GM21619 (cell line): ENCODE measurements around the gene NAIF1.
"Not testable (repeated sequence)": the region's sequence is repeated elsewhere in the genome, so short reads cannot be mapped to it uniquely, and the experiment has no call there.

Source experiments
- ATAC-seq: cut with Tn5 transposase; IDR thresholded peaks from one replicate; pipeline ENCODE4 v1.9.1; 2021; ENCODE audit not compliant: unreplicated experiment

NAIF1 gene

DNA sequence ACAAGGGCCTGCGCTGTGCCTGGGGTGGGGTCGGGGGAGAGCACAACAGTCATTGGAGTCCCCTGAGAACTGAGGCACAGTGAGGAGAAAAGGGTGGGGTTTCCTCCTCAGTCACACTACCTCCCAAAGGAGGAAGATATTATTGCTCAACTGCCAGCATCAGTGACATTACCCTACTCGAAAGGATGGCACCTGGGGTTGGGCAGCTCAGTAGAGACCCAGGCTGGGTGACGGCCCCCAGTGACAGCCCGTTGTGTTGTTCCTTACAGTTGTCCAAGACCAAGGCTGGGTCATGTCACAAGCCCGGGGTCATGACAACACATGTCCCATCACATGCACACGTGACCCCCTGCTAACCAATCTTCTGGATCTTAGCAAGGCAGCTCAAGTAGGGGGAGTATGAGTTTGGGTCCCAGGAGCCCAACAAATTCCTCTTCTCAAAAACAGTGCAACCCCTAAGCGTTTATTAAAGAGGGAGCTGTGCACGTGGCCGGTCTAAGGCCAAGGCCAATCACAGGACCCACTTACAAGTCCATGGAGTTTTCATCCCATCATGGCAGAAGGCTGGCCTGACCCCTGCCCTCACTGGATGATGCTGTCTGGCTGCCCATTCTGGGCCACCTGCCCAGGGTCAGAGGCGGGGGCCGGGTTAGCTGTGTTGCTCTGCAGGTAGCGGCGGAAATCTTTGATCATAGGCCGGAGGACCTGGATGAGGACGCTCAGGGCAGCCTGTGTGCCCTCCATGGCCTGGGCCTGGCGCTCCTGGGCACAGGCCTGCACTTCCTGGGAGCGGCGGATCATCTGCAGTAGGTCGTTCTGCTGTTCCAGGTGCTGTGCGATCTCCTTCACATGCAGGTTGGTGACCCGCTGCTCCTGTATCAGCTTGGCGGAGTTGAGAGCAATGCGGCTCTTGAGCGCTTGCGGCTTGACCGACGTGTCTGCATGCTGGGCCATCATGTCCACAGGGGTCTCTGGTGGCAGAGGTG is 4.0 kb downstream of the NAIF1 start:
- no peak for ATAC-seq

DNA sequence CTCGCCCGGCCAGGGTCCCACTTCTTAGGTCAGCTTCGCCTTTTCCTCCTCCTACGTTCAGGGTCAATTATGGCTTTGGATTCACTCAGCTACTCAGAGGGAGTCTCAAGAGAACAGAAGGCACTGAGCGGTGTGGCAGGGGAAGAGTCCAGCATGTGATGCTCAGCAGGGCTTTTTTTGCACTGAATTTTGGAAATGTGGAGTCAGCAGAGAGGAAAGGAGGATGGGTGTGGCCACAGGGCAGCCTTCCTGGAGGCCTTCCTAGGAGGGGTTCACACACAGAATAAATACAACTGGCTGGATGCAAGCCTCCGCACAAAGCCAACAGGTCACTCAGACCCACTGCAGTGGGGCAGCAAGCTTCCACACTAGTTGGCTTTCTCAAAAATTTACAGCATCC is 4.8 kb downstream of the NAIF1 start:
- ATAC-seq: no peak

DNA sequence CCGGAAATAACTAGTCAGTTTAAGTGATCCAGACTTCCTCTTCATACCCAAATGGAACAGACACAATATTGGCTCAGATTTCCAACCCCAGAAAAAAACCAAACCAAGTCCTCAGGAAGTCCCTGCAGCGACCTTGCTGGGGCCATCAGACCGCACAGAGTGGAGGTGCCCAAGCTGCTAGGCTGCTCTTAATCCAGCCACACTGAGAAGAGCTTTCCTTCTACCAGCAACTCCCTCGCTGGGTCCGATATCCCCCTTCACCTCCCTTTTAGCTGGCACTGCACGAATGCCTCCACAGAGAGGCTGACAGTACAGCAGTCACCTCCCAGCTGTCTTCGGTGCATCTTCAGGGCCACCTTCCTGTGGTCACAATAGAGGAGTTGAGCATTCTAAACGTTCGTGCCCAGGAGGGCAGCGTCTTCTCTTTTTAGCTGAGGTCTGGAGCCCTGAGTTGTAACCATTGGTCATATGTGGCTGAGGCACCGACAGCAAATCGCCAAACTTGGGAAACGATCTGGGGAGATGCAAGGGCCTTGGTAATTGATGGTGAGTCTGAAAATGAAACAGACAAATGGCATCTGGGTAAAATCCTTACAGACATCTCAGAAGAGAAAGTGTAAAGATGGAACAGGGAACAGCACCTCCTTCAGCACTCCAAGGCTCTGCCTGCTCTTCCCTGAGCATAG is 5.7 kb downstream of the NAIF1 start:
- no peak for ATAC-seq

GRCh38 chr9:128059365-128059983 is 7.6 kb downstream of the NAIF1 start:
- no peak for ATAC-seq

GRCh38 chr9:128057724-128058409 is 9.3 kb downstream of the NAIF1 start:
- no peak for ATAC-seq

DNA sequence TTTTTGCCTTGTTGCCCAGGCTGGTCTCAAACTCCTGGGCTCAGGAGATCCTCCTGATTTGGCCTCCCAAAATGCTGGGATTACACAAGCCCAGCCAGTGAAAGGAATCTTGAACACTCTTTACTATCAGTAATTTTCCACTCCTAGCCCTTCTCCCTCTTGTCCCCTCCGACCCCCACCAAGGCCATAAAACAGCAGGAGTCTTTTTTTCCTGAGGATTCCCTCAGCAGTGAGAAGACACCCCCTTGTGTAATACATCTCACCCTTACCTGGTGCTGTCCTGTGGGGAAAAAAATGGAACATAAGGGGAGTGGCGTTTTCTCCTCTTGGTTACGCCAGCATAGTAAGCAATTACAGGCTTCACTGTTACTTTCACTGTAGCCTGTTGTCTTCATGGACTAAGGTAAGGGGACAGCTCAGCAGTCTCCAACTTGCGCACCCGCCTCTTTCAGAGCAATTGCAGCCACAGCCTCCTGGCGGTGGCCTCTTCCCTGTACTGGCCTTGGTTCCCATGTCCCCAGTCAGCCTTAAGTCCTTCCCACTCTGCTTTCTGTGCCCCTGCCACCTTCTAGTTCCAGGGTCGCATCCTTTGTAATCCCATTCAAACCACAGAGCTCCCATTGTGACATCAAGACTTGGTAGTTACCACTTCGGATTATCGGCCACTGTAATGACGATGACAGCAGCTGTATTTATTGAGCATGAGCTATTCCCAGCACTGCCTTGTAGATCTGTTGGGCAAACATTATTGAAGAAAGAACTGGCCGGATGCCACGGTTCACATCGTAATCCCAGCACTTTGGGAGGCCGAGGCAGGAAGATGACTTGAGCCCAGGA is 10.0 kb downstream of the NAIF1 start:
- no peak for ATAC-seq

DNA sequence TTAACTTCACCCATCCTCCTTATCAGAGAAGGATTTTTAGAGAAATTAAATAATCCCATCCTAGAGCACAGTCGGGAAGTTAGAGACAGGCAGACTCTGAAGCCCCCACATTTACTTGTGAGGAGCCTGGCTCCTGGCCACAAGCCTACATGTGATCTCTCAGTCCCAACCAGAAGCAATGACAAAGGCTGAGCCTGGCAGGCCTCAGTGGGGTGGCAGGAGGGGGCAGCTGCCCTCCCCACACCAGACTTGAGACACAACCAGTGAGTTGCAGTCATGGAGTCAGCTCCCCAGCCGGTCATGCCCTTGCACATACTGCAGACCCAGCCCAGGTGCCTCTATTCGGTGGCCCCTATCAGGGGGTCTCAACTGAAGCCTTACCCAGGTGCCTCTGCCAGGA is 11.0 kb downstream of the NAIF1 start:
- ATAC-seq: no peak

DNA sequence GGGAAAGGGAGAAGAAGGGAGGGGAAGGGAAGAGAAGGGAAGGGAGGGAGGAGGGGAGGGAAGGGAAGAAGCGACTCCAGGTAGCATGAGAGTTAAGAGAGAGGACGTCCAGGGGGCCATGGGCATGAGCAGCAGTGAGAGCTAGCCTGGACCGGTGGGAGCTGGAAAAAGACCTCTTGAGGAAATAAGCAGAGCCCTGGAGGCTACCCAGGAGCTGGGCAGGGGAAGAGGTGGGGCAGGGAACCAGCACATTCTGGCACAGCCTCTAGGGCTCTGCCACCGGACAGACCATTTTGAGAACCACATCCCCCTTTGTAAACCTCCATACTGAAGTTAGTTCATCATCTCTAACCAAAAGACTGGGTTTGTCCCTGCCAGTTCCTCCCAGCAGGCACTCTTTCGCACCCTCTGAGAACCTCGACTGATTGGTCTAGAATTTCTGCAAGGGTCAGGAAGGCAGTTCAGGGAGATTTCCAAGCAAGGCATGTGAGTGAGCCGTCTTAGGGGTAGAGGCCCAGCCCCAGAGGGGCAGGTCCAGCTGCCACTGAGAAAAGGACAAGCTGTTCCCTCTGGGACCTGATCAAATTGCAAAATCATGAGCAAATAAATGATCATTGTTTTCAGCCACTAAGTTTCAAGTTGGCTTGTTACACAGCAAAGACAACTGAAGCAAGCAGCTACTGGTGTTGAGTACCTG is 11.6 kb downstream of the NAIF1 start:
- no peak for ATAC-seq

GRCh38 chr9:128054087-128054486 is 13.0 kb downstream of the NAIF1 start:
- no peak for ATAC-seq

GRCh38 chr9:128053560-128053959 is 13.6 kb downstream of the NAIF1 start:
- no peak for ATAC-seq

DNA sequence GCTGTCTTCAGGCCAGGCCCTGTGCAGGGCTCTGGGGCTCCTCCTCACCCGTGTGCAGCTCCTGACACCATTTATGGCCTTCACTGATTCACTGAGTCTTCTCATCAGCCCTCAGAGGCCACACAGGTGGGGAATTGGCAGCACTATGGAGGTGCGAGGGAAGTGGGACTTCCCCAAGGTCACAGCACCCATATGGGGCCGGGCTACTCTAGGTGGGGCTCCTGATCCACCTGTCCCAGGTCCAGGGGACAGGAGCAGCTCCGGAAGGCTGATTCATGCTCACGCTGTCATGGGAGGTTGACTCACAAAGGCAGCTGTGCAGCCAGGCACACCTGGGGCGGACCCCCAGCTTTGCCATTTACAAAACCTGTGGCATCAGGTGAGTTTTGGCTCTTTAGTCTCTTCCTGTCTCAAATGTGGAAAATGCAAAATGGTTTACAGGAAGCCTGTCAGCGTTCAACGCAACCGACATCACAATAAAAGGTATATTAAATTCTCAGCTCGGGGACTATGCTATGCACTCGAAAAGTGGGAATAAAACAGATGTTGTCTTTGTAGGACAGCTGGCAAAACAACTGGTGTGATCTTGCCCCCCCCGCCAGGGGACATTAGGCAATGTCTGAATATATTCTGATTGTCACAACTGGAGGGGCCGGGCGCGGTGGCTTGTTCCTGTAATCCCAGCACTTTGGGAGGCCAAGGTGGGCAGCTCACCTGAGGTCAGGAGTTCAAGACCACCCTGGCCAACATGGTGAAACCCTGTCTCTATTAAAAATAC is 15.0 kb downstream of the NAIF1 start:
- ATAC-seq: no peak

DNA sequence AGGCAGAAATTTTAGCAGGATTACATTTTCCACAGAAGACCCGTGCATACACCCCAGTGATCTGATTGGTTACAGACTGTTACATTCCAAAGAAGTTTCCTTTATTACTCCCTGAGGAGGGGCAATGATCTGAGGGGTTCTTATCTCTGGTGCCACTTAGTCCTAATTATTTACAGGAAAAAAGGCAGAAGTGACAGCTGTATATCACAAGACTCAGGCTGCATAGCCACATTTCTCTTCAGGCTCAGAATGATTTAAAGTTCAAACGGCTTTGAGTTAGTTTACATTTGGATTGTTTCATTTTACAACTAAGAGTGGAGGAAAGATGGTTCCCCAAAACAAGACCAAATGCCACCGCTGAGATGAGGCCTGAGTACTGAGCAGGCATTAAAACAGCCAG is 17.3 kb downstream of the NAIF1 start:
- no peak for ATAC-seq

- no peak for ATAC-seq
Measured at GRCh38 chr9:128048663-128049062, 18.5 kb downstream of the NAIF1 start.

GRCh38 chr9:128047231-128047630 is 19.9 kb downstream of the NAIF1 start:
- no peak for ATAC-seq

GRCh38 chr9:128045831-128046230 is 21.3 kb downstream of the NAIF1 start:
- no peak for ATAC-seq

GRCh38 chr9:128045409-128045808 is 21.7 kb downstream of the NAIF1 start:
- ATAC-seq: not testable (repeated sequence)

DNA sequence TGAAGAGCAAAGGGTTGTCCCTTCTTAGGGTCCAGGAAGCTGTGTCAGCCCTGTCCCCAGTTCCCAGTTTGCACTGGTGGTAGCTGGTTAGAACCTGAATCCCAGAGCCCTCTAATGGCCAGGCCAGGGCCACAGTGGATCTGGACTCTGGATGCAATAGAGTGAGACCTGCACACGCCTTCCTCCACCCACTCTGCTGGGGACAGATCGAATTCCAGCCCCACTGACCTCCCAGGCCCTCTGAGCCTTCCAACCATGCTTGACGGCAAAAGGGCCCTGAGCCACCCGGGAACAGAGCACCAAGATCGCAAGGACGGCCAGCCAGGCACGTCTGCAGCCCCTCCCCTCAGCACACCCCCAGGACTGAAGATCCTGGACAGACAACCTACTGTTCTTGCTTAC is 23.7 kb downstream of the NAIF1 start:
- ATAC-seq: no peak

- no peak for ATAC-seq
Measured at GRCh38 chr9:128042043-128042442, 25.1 kb downstream of the NAIF1 start.

DNA sequence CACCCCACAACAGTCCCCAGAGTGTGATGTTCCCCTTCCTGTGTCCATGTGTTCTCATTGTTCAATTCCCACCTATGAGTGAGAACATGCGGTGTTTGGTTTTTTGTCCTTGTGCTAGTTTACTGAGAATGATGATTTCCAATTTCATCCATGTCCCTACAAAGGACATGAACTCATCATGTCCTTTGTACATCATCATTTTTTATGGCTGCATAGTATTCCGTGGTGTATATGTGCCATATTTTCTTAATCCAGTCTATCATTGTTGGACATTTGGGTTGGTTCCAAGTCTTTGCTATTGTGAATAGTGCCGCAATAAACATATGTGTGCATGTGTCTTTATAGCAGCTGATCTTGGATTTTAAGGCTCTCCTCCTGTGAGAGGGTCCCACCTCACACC is 26.3 kb downstream of the NAIF1 start:
- ATAC-seq: not testable (repeated sequence)
